CD4-positive, alpha-beta T cell (primary cell): ENCODE data around the gene DCDC2C. TPM values are rescaled to one million over a fixed set of nuclear protein-coding genes. Genes with fewer than 3 reads are reported as not detected.

Experiments used
- ATAC-seq: fragments of 200-7000 bp; cut with Tn5 transposase; one replicate; pipeline ENCODE4 v1.10.0; 2022; ENCODE audit warnings: mild to moderate bottlenecking; ENCODE audit not compliant: poor library complexity
- CTCF ChIA-PET: fragments of 350-600 bp; sonication (Branson Sonifier 250); formaldehyde crosslinking; loops from one replicate; lab custom pipeline; 2021; ENCODE audit warnings: antibody characterized with exemption, inconsistent platforms; lab: Charles Lee
- POLR2A ChIA-PET: fragments of 350-600 bp; sonication (Branson Sonifier 250); formaldehyde crosslinking; loops from one replicate; lab custom pipeline; 2021; ENCODE audit warnings: antibody characterized with exemption, inconsistent platforms; lab: Charles Lee
- DNase-seq, 14 experiments: peaks; one replicate each; pipeline ENCODE4 v3.0.0-alpha.2; 2013 to 2020; ENCODE audit warnings: mixed read lengths in 2 of 14
- H3K27ac ChIP-seq, 2 donors: one replicate each; pipeline versions ENCODE4 v1.5.1 to v1.7.0; 2013; ENCODE audit warnings: low read length in 2 of 2, low read depth in 1 of 2, mild to moderate bottlenecking in 1 of 2
- H3K27me3 ChIP-seq, 2 experiments: 1 replicate in 1 of 2; 2 replicates in 1 of 2; pipeline versions ENCODE4 v1.6.1 to v1.7.0; 2013; ENCODE audit warnings: low read length in 2 of 2, control low read depth in 1 of 2, mild to moderate bottlenecking in 1 of 2, moderate library complexity in 1 of 2; ENCODE audit not compliant: insufficient read depth in 2 of 2, control insufficient read depth in 1 of 2
- H3K36me3 ChIP-seq: one replicate; pipeline ENCODE4 v1.6.1; 2013; ENCODE audit warnings: low read length, control low read depth; ENCODE audit not compliant: insufficient read depth
- H3K4me1 ChIP-seq: one replicate; pipeline ENCODE4 v1.6.1; 2013; ENCODE audit warnings: low read length, control low read depth; ENCODE audit not compliant: insufficient read depth
- H3K4me3 ChIP-seq: one replicate; pipeline ENCODE4 v1.5.1; 2013; ENCODE audit warnings: mild to moderate bottlenecking, low read length, moderate library complexity
- H3K9me3 ChIP-seq, 2 experiments: 1 replicate in 1 of 2; 2 replicates in 1 of 2; pipeline versions ENCODE4 v1.6.1 to v1.7.0; 2013; ENCODE audit warnings: low read length in 2 of 2, mild to moderate bottlenecking in 2 of 2, control low read depth in 1 of 2, moderate library complexity in 1 of 2; ENCODE audit not compliant: control insufficient read depth in 1 of 2, insufficient read depth in 1 of 2
- H3K27ac Mint-ChIP-seq: one replicate; pipeline ENCODE4 v1.8.0; 2020; ENCODE audit warnings: mixed read lengths
- H3K27me3 Mint-ChIP-seq: one replicate; pipeline ENCODE4 v1.8.0; 2021; ENCODE audit warnings: mixed read lengths
- H3K36me3 Mint-ChIP-seq: one replicate; pipeline ENCODE4 v1.8.0; 2021; ENCODE audit warnings: low read depth, mixed read lengths
- H3K4me1 Mint-ChIP-seq: one replicate; pipeline ENCODE4 v1.8.0; 2021; ENCODE audit warnings: low read depth, mixed read lengths
- H3K4me3 Mint-ChIP-seq: one replicate; pipeline ENCODE4 v1.8.0; 2020; ENCODE audit warnings: mild to moderate bottlenecking, mixed read lengths
- H3K9me3 Mint-ChIP-seq: one replicate; pipeline ENCODE4 v1.8.0; 2020; ENCODE audit warnings: mixed read lengths
- CTCF ChIP-seq: fragments of 200-600 bp; IDR thresholded peaks from one replicate; pipeline ENCODE4 v1.8.0; 2022; ENCODE audit warnings: antibody characterized with exemption, mild to moderate bottlenecking
- intact Hi-C, 2 experiments: fragments of 100-400 bp; cut with DNase I in 1 of 2; cut with micrococcal nuclease in 1 of 2; formaldehyde crosslinking; loops; one replicate each; pipeline versions ENCODE4 v1.15.1 to v1.9.0; 2023 to 2025; cut with DNase I, micrococcal nuclease
- total RNA-seq, 174 experiments: library from RNA in 2 of 174; stranded (reverse) in 2 of 174; gene quantifications; one replicate each; pipeline ENCODE4 v1.2.3 and lab custom pipeline; 2021 to 2026

Gene DCDC2C
- total RNA-seq, 2 experiments from 2014 or later, result not detected

- Mint-ChIP-seq H3K27ac (no peak overlapping the region), H3K4me1 (no peaks in the 10 kb centered on the region), H3K9me3 (no peaks in the 10 kb centered on the region), H3K36me3 (no peaks in the 10 kb centered on the region), H3K4me3 (no peak overlapping the region), H3K27me3 (no peaks in the 10 kb centered on the region)
- Histone ChIP-seq H3K4me1 (no peaks in the 10 kb centered on the region), H3K4me3 (no peak overlapping the region), H3K9me3 (peaks cover 0 to 15% of the 10 kb centered on the region in 2 experiments), H3K27me3 (no peaks in the 10 kb centered on the region), H3K27ac (no peak overlapping the region), H3K36me3 (no peaks in the 10 kb centered on the region)
- intact Hi-C loops, result no loop called here
- TF ChIP-seq CTCF, result no peak
- ChIA-PET POLR2A (no interaction called here), CTCF (no interaction called here)
- ATAC-seq, result no peak
- DNase-seq, result no peak
Measured at GRCh38 chr2:3867469-3867868, 164.1 kb downstream of the DCDC2C start.

GRCh38 chr2:3868012-3868805 is 164.8 kb downstream of the DCDC2C start:
- no peak overlapping the region for H3K27ac ChIP-seq
- H3K36me3 Mint-ChIP-seq, result no peaks in the 10 kb centered on the region
- DNase-seq (no peak), ATAC-seq (no peak)
- no peak for TF ChIP-seq CTCF
- intact Hi-C loops, result no loop called here
- ChIA-PET CTCF (no interaction called here), POLR2A (no interaction called here)
- H3K9me3 Mint-ChIP-seq, result no peaks in the 10 kb centered on the region
- H3K4me3 Mint-ChIP-seq, result no peak overlapping the region
- no peaks in the 10 kb centered on the region for H3K27me3 ChIP-seq
- H3K9me3 ChIP-seq, result peaks cover 0 to 15% of the 10 kb centered on the region in 2 experiments
- no peaks in the 10 kb centered on the region for H3K4me1 ChIP-seq
- H3K4me1 Mint-ChIP-seq, result no peaks in the 10 kb centered on the region
- H3K27me3 Mint-ChIP-seq, result no peaks in the 10 kb centered on the region
- no peak overlapping the region for H3K4me3 ChIP-seq
- H3K36me3 ChIP-seq, result no peaks in the 10 kb centered on the region
- H3K27ac Mint-ChIP-seq, result no peak overlapping the region

- intact Hi-C loops, result no loop called here
- H3K9me3 Mint-ChIP-seq, result no peaks in the 10 kb centered on the region
- H3K36me3 ChIP-seq, result no peaks in the 10 kb centered on the region
- H3K4me1 Mint-ChIP-seq, result no peaks in the 10 kb centered on the region
- H3K27me3 ChIP-seq, result no peaks in the 10 kb centered on the region
- CTCF ChIA-PET, result interaction anchor here (0.6 kb wide), 1 partner anchor 9 kb away, joined by 3 read pairs; no protein-coding TSS in a partner anchor
- POLR2A ChIA-PET, result no interaction called here
- H3K4me3 Mint-ChIP-seq, result no peak overlapping the region
- no peak for TF ChIP-seq CTCF
- peaks cover 0 to 9% of the 10 kb centered on the region in 2 experiments for H3K9me3 ChIP-seq
- H3K27ac ChIP-seq, result no peak overlapping the region
- no peak overlapping the region for H3K4me3 ChIP-seq
- H3K27me3 Mint-ChIP-seq, result no peaks in the 10 kb centered on the region
- ATAC-seq (no peak), DNase-seq (no peak)
- H3K36me3 Mint-ChIP-seq, result no peaks in the 10 kb centered on the region
- no peak overlapping the region for H3K27ac Mint-ChIP-seq
- H3K4me1 ChIP-seq, result no peaks in the 10 kb centered on the region
Measured at GRCh38 chr2:3870222-3870621, 166.8 kb downstream of the DCDC2C start.
